Measurements from ENCODE around the gene LYST.
"Not testable (repeated sequence)": the region's sequence is repeated elsewhere in the genome, so short reads cannot be mapped to it uniquely, and the experiment has no call there.

LYST gene

DNA sequence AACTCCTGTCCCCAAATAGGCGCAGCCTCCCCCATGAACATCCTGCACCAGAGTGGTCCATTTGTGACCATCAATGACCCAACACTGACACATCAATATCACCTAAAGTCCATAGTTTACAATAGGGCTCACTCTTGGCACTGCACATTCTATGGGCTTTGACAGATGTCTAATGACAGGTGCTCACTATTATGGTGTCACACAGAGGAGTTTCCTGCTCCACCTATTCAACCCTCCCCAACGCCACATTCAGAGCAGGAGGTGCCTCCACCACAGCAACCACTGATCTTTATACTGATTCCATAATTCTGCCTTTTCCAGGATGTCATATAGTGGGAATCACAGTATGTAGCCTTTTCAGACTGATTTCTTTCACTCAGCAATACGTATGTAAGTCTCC is 241.4 kb downstream of the LYST start:
- no peaks in the 10 kb centered on the region for H3K36me3 ChIP-seq (ENCODE audit: control insufficient read depth, insufficient read depth, low read length)
- H3K4me3 ChIP-seq (replicated peaks; ENCODE audit: low read depth, low read length), result no peak overlapping the region
- no peaks in the 10 kb centered on the region for H3K27me3 ChIP-seq (replicated peaks; ENCODE audit: control insufficient read depth, insufficient read depth, low read length)
- TF ChIP-seq, protein P1, sequence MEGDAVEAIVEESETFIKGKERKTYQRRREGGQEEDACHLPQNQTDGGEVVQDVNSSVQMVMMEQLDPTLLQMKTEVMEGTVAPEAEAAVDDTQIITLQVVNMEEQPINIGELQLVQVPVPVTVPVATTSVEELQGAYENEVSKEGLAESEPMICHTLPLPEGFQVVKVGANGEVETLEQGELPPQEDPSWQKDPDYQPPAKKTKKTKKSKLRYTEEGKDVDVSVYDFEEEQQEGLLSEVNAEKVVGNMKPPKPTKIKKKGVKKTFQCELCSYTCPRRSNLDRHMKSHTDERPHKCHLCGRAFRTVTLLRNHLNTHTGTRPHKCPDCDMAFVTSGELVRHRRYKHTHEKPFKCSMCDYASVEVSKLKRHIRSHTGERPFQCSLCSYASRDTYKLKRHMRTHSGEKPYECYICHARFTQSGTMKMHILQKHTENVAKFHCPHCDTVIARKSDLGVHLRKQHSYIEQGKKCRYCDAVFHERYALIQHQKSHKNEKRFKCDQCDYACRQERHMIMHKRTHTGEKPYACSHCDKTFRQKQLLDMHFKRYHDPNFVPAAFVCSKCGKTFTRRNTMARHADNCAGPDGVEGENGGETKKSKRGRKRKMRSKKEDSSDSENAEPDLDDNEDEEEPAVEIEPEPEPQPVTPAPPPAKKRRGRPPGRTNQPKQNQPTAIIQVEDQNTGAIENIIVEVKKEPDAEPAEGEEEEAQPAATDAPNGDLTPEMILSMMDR (IDR thresholded peaks at IDR 0.05; ENCODE audit: insufficient read depth, low read length, poor library complexity, severe bottlenecking), result no peak
- no peak for DNase-seq (ENCODE audit: extremely low read depth, insufficient read length)

DNA sequence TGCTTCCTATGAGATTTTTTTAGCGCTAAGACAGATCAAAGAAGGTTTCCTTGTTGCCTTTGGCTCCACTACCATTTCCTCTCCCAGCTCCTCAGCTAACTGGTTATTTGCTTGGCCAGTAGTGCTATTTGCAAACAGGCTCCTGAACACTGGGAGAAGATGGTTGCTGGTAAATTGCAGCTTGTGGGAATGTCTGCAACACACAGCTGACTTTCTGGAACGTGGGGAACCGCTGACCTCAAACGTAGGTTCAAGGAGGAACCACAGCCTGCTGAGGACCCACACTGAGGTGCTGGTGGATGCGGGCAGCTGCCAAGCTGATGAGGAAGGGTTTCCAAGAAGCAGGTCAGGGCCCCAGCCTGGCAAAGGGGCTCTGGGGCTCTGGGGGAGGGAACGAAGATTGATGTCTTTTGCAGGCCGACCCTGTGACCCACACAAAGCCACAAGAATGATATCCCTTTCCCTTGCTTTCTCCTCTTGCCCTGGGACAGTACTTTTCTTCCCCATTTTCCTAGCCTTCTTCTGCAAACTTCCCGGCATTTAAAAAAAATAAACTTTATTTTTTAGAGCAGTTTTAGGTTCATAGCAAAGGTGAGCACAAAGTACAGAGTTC is 241.9 kb downstream of the LYST start:
- Histone ChIP-seq H3K27me3 (replicated peaks; ENCODE audit: control insufficient read depth, insufficient read depth, low read length) (no peaks in the 10 kb centered on the region), H3K4me3 (replicated peaks; ENCODE audit: low read depth, low read length) (no peak overlapping the region), H3K36me3 (ENCODE audit: control insufficient read depth, insufficient read depth, low read length) (no peaks in the 10 kb centered on the region)
- DNase-seq (ENCODE audit: extremely low read depth, insufficient read length), result no peak
- TF ChIP-seq, protein P1 (IDR thresholded peaks at IDR 0.05; ENCODE audit: insufficient read depth, low read length, poor library complexity, severe bottlenecking), result no peak

DNA sequence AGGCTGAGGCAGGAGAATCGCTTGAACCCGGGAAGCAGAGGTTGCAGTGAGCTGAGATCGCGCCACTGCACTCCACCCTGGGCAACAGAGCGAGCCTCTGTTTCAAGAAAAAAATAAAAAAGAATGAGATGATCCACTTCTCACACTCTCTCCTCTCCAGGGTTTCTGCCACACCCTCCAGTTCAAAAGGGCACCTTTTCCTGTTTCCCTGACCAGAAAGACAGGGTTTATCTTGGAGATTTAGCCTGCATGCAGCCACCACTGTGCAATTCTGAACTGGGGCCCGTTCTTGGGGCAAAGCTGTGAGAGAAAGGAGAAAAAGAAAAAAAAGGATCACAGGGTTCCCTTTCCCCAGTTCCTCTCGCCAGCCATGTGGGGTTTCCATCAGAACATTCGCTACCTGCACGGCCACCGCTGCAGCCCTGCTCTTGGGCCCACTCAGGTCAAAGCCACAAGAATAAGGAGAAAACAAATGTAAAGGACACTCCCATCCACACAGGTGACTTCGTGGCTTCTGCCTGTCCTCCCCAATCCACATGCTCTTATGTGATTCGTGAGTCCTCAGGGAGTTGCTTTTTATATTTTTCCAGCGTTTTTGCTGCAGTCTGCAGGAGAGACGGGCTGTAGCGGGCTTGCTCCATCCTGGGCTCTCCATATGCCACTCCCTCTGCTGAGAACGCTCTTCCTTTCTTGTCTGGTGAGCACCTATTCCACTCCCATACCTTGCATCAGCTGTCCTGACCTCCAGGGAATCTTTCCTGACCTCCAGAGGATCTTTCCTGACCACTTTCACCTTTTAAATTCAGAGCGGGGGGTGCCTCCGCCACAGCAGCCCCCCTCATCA is 243.5 kb downstream of the LYST start:
- Histone ChIP-seq H3K36me3 (ENCODE audit: control insufficient read depth, insufficient read depth, low read length) (no peaks in the 10 kb centered on the region), H3K27me3 (replicated peaks; ENCODE audit: control insufficient read depth, insufficient read depth, low read length) (no peaks in the 10 kb centered on the region), H3K4me3 (replicated peaks; ENCODE audit: low read depth, low read length) (no peak overlapping the region)
- TF ChIP-seq, protein P1 (IDR thresholded peaks at IDR 0.05; ENCODE audit: insufficient read depth, low read length, poor library complexity, severe bottlenecking), result no peak
- DNase-seq (ENCODE audit: extremely low read depth, insufficient read length), result no peak

DNA sequence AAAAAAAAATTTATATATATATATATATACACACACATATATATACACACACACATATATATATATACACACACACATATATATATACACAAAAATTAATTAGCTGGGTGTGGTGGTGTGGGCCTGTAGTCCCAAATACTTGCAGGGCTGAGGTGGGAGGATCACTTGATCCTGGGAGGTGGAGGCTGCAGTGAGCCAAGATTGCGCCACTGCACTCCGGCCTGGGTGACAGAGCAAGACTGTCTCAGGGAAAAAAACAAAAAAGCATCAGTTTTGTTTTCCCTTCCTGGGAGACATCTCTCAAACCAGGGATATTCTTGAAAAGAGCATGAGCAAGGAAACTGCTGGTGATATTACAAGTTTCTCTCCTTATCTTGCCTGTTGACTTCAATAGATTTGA is 247.6 kb downstream of the LYST start:
- not testable (repeated sequence) for H3K27me3 ChIP-seq (replicated peaks; ENCODE audit: control insufficient read depth, insufficient read depth, low read length); DNase-seq (ENCODE audit: extremely low read depth, insufficient read length); H3K4me3 ChIP-seq (replicated peaks; ENCODE audit: low read depth, low read length); H3K36me3 ChIP-seq (ENCODE audit: control insufficient read depth, insufficient read depth, low read length)

DNA sequence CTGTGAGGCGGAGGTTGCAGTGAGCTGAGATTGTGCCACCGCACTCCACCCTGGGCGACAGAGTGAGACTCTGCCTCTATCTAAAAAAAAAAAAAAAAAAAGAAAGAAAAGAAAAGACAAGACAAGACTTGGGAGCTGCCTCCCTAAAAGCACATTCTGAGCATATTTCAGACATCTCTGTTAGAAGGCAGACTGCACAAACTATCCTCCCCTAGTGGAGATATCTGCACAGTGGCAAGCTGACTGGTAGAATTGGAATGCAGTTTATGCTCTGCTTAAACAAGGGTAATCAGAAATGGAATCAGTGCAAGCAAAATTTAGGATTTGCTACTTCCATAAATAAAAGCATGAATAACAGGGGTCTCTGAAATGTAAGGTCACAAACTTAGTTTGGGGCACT is 248.9 kb downstream of the LYST start:
- Histone ChIP-seq H3K27me3 (replicated peaks; ENCODE audit: control insufficient read depth, insufficient read depth, low read length) (no peaks in the 10 kb centered on the region; the same call in none of the 2 replicates), H3K4me3 (replicated peaks; ENCODE audit: low read depth, low read length) (no peak overlapping the region), H3K36me3 (ENCODE audit: control insufficient read depth, insufficient read depth, low read length) (no peaks in the 10 kb centered on the region)
- TF ChIP-seq, protein P1 (IDR thresholded peaks at IDR 0.05; ENCODE audit: insufficient read depth, low read length, poor library complexity, severe bottlenecking), result peak; percentile 5
- no peak for DNase-seq (ENCODE audit: extremely low read depth, insufficient read length)

DNA sequence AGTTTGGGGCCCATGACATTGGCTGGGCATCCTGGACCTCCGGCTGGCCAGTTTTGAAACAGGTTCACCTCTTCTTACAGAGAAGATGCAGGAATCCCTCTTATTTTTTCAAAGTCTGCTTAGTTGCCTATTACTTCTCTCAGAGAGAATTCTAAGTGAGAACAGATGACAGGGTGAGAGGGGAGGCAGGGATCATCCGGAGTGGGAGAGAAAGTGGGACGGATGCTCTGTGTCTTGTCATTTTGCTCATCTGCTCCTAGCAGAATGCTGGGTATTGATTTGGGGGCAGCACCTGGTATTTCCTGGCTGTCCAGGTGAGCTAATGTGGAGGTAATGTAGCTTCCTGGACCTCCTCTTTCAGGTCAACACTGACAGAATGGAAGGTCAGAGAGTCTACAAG is 249.6 kb downstream of the LYST start:
- DNase-seq (ENCODE audit: extremely low read depth, insufficient read length), result no peak

More for the DNA sequence above, 249.6 kb downstream of the LYST start:
- H3K4me3 ChIP-seq (replicated peaks; ENCODE audit: low read depth, low read length), result no peak overlapping the region
- no peaks in the 10 kb centered on the region for H3K36me3 ChIP-seq (ENCODE audit: control insufficient read depth, insufficient read depth, low read length)
- H3K27me3 ChIP-seq (replicated peaks; ENCODE audit: control insufficient read depth, insufficient read depth, low read length), result no peaks in the 10 kb centered on the region; the same call in none of the 2 replicates
- TF ChIP-seq, protein P1 (IDR thresholded peaks at IDR 0.05; ENCODE audit: insufficient read depth, low read length, poor library complexity, severe bottlenecking), result no peak
